ENCODE results near the gene KCNK6. TPM values are rescaled to one million over a fixed set of nuclear protein-coding genes. Genes with fewer than 3 reads are reported as not detected.

KCNK6 gene
- total RNA-seq, 2 donors from 2014 or later = 5.1 to 8.9 TPM

DNA sequence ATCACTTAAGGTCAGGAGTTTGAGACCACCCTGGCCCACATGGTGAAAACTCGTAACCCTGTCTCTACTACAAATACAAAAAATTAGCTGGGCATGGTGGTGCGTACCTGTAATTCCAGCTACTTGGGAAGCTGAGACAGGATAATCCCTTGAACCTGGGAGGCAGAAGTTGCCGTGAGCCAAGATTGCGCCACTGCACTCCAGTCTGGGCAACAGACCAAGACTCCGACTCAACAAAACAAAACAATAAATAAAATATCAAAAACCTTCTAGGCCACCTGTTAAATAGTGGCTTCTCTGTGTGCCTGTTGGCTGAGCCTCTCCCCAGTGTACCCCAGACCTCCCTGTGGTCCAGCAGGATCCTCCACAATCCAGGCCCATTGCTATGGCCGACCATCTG lies 51.4 kb downstream of the KCNK6 start:
- peaks cover under 1% of the 10 kb centered on the region for H3K36me3 Mint-ChIP-seq (ENCODE audit: low read depth)
- H3K4me1 ChIP-seq (ENCODE audit: control insufficient read depth, insufficient read depth, low read length) = peaks cover 3% of the 10 kb centered on the region
- 81 to 91% methylated on average over 3 to 6 of the region's 6 CpGs for WGBS, 2 experiments (ENCODE audit: insufficient coverage in 1 of 2, insufficient read length in 1 of 2)
- no peak overlapping the region for H3K4me3 ChIP-seq (ENCODE audit: low read length)
- peaks cover 9% of the 10 kb centered on the region for H3K4me1 Mint-ChIP-seq
- no peak overlapping the region for H3K9ac ChIP-seq (ENCODE audit: extremely low read depth, low read length, poor library complexity, severe bottlenecking)
- DNase-seq = no peak
- peaks cover 38% of the 10 kb centered on the region for H3K27me3 Mint-ChIP-seq (ENCODE audit: insufficient read depth)
- no peaks in the 10 kb centered on the region for H3K9me3 ChIP-seq (ENCODE audit: control insufficient read depth, low read length)
- H3K27me3 ChIP-seq (ENCODE audit: control insufficient read depth, insufficient read depth, low read length, poor library complexity, severe bottlenecking) = peaks cover 16% of the 10 kb centered on the region
- H3K4me3 Mint-ChIP-seq = no peak overlapping the region
- TF ChIP-seq, protein P1, sequence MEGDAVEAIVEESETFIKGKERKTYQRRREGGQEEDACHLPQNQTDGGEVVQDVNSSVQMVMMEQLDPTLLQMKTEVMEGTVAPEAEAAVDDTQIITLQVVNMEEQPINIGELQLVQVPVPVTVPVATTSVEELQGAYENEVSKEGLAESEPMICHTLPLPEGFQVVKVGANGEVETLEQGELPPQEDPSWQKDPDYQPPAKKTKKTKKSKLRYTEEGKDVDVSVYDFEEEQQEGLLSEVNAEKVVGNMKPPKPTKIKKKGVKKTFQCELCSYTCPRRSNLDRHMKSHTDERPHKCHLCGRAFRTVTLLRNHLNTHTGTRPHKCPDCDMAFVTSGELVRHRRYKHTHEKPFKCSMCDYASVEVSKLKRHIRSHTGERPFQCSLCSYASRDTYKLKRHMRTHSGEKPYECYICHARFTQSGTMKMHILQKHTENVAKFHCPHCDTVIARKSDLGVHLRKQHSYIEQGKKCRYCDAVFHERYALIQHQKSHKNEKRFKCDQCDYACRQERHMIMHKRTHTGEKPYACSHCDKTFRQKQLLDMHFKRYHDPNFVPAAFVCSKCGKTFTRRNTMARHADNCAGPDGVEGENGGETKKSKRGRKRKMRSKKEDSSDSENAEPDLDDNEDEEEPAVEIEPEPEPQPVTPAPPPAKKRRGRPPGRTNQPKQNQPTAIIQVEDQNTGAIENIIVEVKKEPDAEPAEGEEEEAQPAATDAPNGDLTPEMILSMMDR (conservative IDR thresholded peaks at IDR 0.05) = no peak
- no peaks in the 10 kb centered on the region for H3K36me3 ChIP-seq (ENCODE audit: control insufficient read depth, insufficient read depth, low read length)
- H3K9me3 Mint-ChIP-seq = no peaks in the 10 kb centered on the region
- no peak overlapping the region for H3K27ac ChIP-seq (ENCODE audit: low read depth, low read length)
- H3K27ac Mint-ChIP-seq = no peak overlapping the region

DNA sequence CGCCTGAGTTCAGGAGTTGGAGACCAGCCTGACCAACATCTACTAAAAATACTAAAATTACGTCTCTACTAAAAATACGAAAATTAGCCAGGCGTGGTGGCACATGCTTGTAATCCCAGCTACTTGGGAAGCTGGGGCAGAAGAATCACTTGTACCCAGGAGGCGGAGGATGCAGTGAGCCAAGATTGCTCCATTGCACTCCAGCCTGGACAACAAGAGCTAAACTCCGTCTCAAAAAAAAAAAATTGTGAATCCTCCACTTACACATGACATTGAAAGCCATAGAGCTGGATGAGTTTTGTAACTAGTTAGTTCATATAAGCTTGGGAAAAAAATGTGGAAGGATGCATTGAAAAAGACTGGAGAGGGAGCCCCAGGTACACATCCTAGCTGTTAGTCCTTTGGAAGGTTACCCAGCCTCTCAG lies 54.3 kb downstream of the KCNK6 start:
- peak overlapping the region; percentile 68 for H3K4me3 ChIP-seq (ENCODE audit: low read length)
- Mint-ChIP-seq H3K4me1 (peaks cover 10% of the 10 kb centered on the region), H3K9me3 (no peaks in the 10 kb centered on the region), H3K4me3 (peak overlapping the region; percentile 99), H3K27ac (peak overlapping the region; percentile 83), H3K36me3 (ENCODE audit: low read depth) (peaks cover 9% of the 10 kb centered on the region), H3K27me3 (ENCODE audit: insufficient read depth) (peaks cover 27% of the 10 kb centered on the region)
- H3K9ac ChIP-seq (ENCODE audit: extremely low read depth, low read length, poor library complexity, severe bottlenecking) = no peak overlapping the region
- H3K27ac ChIP-seq (ENCODE audit: low read depth, low read length) = no peak overlapping the region
- H3K27me3 ChIP-seq (ENCODE audit: control insufficient read depth, insufficient read depth, low read length, poor library complexity, severe bottlenecking) = peaks cover 16% of the 10 kb centered on the region
- 89 to 94% methylated on average over 5 to 6 of the region's 6 CpGs for WGBS, 2 experiments (ENCODE audit: insufficient coverage in 1 of 2, insufficient read length in 1 of 2)
- peaks cover 3% of the 10 kb centered on the region for H3K4me1 ChIP-seq (ENCODE audit: control insufficient read depth, insufficient read depth, low read length)
- H3K9me3 ChIP-seq (ENCODE audit: control insufficient read depth, low read length) = no peaks in the 10 kb centered on the region
- peaks cover 13% of the 10 kb centered on the region for H3K36me3 ChIP-seq (ENCODE audit: control insufficient read depth, insufficient read depth, low read length)
- TF ChIP-seq, protein P1 (conservative IDR thresholded peaks at IDR 0.05) = no peak
- no peak for DNase-seq

DNA sequence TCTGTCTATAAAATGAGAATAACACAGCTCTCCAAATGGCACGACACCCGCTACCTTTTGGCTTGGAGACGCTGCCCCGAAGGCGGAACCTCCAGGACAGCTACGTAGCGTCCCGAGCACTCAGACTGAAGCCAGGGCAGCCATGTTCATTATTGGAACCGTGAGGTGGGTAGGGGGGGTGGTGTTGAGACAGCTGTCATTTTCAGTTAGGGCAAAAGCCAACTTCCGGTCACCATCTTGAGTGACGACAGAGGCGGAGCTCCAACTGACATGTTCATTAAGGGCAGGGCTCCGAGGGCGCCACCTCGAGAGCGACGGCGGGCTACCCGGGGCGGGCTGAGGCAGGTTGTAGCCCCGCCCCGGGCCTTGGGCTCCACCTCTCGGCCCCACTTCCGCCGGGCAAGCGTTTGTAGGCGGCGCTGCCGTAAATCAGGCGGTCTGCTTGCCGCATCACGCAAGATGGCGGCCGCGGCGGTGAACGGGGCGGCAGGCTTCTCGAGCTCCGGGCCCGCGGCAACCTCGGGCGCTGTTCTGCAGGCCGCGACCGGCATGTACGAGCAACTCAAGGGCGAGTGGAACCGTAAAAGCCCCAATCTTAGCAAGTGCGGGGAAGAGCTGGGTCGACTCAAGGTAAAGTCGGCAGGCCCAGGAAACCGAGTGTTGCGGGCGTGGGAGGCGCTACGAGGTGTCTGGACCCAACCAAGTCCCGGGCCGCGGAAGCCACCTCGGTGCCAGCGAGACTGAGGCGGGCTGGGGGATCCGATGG lies 54.9 kb downstream of the KCNK6 start, which contains the start of gene PSMD8:
TSS of gene PSMD8 (plus strand) at position 240 of the 766 bp plus-strand sequence. CDS start at position 271, 31 bp downstream.
- 0% methylated on average over 27 to 65 of the region's 65 CpGs for WGBS, 2 experiments (ENCODE audit: insufficient coverage in 1 of 2, insufficient read length in 1 of 2)
- Mint-ChIP-seq H3K4me1 (peaks cover 10% of the 10 kb centered on the region), H3K9me3 (no peaks in the 10 kb centered on the region), H3K4me3 (peak within 1 kb of the TSS; percentile 99), H3K36me3 (ENCODE audit: low read depth) (peaks cover 11% of the 10 kb centered on the region), H3K27me3 (ENCODE audit: insufficient read depth) (peaks cover 27% of the 10 kb centered on the region), H3K27ac (peak within 1 kb of the TSS; percentile 98)
- TF ChIP-seq, protein P1 (conservative IDR thresholded peaks at IDR 0.05) = peak; percentile 37
- Histone ChIP-seq H3K27ac (ENCODE audit: low read depth, low read length) (peak within 1 kb of the TSS; percentile 83), H3K9ac (ENCODE audit: extremely low read depth, low read length, poor library complexity, severe bottlenecking) (peak within 1 kb of the TSS; percentile 96), H3K36me3 (ENCODE audit: control insufficient read depth, insufficient read depth, low read length) (peaks cover 18% of the 10 kb centered on the region), H3K4me3 (ENCODE audit: low read length) (peak within 1 kb of the TSS; percentile 97), H3K27me3 (ENCODE audit: control insufficient read depth, insufficient read depth, low read length, poor library complexity, severe bottlenecking) (peaks cover 16% of the 10 kb centered on the region), H3K4me1 (ENCODE audit: control insufficient read depth, insufficient read depth, low read length) (peaks cover 3% of the 10 kb centered on the region), H3K9me3 (ENCODE audit: control insufficient read depth, low read length) (no peaks in the 10 kb centered on the region)
- peak; percentile 99 for DNase-seq
